Right hindlimb (tissue), 1 donor: ENCODE results near the gene MAN2A2.
"Not testable (repeated sequence)": the region's sequence is repeated elsewhere in the genome, so short reads cannot be mapped to it uniquely, and the experiment has no call there.

Experiments
- DNase-seq: peaks from one replicate; pipeline ENCODE4 v3.0.0-alpha.2; 2018

The MAN2A2 gene

DNA sequence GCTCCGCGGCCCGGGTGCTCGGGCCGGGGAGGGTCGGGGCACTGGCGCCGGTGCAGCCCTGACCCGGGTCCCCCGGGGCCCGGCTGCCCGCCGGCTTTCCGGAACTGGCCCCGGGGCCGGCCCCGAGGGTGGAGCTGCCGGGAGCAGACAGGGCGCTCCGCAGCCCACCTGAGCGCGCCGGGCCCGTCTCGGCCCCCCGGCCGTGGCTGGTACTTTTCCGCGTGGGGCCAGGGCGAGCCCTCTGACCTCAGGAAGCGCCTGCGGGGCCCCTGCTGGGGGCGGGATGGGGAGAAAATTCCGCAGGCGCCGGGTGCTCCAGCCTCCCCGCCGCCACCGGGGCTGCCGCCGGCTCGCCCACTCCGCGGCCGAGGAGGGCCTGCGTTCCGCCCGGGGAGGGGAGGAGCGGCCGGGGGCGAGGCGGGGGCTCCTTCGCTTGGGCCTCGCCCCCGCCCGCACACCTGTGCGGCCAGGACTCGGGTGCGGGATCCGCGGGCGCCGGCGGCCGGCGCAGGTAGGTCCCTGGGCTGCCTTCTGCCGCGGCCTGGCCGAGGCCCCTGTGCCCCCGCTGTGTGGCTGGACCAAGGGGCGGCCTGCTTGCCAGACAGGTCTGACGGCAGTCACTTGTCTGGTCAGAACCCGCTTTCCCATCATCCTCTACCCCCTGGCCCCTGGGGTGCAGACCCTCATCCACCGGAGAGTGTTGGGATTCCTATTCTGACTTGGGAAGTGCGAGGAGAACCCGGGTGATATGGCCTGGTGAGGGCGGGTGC lies 31.2 kb upstream of the MAN2A2 start:
- no peak for DNase-seq

DNA sequence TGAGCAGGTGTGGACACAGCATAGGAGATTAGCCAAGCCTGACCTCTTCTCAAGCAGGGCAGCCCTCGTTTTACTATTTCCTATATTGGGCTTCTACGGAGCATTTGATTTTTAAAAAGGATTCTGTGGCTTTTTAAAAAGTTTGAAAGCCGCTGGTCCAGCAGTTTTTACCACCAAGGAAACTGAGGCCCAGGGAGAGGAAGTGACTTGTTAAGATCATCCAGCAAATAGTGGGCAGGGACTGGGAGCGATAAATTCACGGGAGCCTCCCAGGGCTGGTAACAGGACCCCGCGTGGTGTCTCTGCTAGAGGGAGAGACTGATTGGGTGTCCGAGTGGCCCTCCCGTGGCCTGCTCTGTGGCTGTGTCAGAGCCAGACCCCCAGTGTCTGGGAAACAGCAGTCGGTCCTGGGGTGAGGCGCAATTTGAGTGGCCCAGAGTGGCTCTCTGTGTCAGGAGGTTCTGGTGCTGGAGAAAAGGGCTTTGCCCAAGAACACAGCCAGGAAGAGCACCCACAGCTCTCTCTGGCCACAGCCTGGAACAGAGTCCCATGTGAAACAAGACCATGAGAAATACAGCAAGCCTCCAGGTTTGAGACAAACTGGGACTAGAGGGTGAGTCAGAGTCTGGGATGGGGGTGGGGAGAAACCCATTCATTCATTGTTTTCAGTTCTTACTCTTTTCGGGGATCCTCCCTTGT lies 30.5 kb upstream of the MAN2A2 start:
- DNase-seq, result no peak

DNA sequence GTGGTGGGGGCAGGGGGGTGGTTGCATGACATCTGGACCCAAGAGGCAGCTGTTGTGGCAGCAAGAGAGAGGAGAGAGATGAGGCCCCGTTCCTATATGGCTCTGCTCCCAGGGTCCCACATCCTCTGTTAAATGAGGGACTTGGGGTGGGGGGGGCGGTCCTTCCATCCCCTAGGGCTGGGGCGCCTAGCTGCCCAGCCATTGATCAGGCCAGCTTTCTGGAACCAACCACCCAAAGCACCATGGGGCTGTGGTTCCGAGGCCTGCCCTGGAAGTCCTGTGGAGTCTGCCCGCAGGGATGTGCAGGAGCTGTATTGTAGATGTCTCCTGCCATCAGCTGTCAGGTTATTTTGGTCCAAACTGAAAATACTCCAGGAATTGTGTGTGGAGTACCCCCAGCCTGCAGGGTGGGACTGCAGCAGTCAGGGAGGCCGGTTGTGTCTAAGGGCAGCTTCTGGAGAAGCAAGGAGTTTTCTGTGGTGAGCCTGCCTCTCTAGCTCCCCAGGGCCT lies 29.6 kb upstream of the MAN2A2 start:
- no peak for DNase-seq

DNA sequence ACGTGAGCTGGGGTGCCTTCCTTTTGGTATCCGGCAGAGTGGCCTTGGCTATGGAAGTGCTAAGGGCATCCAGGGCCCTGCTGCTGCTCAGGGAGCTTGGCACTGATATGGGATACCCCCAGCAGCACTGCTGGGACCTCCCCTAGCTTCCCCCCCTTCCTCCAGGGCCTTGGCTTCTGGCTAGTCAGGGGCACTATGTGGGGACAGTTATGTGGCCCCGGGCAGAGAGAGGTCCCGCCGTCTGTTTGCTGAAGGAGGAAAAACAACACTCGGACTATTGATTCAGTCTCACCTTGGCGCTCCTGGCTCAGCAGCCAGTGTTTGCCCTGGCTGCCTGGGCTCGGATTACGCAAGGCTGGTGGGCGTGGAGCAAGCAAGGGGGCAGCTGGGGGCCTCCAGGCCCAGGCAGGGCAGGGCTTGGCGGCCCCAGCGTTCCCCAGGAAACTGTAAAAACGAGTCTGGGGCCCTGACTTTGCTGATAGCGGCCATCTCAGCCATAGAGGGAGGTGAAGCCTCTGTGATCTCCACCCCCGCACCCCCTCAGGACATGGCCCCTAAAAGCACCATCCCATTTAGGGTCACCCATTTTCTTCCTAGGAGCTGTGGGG lies 29.0 kb upstream of the MAN2A2 start:
- DNase-seq, result no peak

DNA sequence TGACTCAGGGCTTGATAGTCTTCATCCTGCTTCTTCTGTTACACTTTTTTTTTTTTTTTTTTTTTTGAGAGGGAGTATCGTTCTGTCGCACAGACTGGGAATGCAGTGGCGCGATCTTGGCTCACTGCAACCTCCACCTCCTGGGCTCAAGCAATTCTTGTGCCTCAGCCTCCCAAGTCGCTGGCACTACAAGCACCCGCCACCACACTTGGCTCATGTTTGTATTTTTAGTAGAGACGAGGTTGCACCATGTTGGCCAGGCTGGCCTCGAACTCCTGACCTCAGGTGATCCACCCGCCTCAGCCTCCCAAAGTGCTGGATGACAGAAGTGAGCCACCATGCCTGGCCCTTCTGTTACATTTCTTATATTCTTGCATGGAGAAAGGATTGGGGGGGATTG lies 28.1 kb upstream of the MAN2A2 start:
- DNase-seq, result not testable (repeated sequence)

DNA sequence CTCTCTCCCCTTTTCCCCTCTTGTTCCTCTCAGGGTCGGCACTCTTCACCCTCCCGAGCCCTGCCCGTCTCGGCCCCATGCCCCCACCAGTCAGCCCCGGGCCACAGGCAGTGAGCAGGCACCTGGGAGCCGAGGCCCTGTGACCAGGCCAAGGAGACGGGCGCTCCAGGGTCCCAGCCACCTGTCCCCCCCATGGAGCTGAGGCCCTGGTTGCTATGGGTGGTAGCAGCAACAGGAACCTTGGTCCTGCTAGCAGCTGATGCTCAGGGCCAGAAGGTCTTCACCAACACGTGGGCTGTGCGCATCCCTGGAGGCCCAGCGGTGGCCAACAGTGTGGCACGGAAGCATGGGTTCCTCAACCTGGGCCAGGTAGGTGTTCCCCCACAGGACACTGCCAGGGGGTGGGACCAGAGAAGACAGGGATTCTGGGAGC lies 27.5 kb upstream of the MAN2A2 start:
- DNase-seq, result no peak

DNA sequence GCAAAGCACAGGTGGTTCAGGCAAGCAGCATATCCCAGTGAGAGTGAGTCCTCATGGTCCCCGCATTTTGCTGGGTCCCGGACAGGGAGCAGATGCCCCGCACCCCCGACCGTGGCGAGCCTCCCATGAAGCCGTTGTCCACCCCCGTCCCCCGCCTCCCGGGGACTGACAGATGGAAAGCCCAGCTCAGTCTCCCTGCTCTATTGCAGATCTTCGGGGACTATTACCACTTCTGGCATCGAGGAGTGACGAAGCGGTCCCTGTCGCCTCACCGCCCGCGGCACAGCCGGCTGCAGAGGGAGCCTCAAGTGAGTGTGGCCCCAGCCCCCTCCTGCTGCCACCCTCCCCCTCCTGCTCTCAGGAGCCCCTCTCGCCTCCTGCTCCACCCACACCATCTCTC lies 27.1 kb upstream of the MAN2A2 start:
- DNase-seq, result no peak

DNA sequence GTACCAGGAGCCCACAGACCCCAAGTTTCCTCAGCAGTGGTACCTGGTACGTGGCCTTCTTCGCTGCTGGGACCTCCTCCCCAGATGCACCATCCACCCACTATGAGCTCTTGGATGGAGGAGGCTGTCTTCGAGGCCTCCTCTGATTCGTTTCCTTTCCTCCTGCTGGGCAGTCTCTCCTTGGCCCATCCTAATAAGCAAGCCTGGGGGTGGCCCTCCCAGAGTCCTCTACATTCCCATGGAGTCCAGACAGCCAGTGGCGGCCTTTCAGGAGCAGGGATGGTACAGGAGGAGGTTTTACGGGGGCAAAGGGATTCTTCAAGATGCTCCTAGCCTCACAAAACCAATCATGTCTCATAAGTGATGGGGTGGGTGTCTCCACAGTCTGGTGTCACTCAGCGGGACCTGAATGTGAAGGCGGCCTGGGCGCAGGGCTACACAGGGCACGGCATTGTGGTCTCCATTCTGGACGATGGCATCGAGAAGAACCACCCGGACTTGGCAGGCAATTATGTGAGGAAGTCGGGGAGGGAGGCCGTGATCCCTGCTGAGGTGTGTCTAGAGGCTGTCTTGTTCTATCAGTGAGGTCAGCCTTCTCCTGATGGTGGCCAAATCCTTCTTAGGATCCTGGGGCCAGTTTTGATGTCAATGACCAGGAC lies 26.5 kb upstream of the MAN2A2 start:
- no peak for DNase-seq

DNA sequence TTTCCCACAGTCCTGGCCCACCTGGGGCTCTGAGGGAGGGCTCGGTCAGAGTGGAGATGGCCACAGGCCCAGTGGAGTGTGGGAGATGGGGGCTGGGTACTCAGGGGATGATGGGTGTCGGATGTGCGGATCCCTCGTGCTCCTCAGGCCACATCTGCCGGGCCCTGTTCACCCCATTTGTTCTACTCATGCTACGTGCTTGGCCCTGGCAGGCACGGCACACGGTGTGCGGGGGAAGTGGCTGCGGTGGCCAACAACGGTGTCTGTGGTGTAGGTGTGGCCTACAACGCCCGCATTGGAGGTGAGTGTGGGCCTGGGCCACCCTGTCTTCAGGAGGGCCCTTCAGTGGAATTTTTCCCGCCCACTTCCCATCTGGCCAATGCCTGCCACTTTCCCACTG lies 25.8 kb upstream of the MAN2A2 start:
- DNase-seq, result no peak

DNA sequence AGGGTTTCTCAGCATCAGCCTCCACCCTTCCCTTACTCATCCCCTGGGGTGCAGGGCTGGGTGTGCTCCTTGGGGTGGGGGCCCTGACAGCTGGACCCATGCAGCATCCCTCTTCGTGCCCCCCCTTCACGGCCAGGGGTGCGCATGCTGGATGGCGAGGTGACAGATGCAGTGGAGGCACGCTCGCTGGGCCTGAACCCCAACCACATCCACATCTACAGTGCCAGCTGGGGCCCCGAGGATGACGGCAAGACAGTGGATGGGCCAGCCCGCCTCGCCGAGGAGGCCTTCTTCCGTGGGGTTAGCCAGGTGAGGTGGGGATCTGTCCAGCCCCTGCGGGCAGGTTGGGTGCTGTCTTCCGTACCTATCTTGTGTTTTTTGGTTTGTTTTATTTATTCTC lies 25.1 kb upstream of the MAN2A2 start:
- no peak for DNase-seq

DNA sequence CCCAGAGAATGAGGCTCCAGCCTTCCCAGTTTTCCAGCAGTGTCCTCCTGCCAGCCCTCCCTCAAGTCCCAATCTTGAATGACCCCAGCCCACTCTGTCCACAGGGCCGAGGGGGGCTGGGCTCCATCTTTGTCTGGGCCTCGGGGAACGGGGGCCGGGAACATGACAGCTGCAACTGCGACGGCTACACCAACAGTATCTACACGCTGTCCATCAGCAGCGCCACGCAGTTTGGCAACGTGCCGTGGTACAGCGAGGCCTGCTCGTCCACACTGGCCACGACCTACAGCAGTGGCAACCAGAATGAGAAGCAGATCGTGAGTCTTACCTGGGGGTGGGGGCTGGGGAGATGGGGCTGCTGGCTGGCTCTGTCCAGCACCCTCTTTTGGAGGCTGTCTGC lies 24.4 kb upstream of the MAN2A2 start:
- no peak for DNase-seq

DNA sequence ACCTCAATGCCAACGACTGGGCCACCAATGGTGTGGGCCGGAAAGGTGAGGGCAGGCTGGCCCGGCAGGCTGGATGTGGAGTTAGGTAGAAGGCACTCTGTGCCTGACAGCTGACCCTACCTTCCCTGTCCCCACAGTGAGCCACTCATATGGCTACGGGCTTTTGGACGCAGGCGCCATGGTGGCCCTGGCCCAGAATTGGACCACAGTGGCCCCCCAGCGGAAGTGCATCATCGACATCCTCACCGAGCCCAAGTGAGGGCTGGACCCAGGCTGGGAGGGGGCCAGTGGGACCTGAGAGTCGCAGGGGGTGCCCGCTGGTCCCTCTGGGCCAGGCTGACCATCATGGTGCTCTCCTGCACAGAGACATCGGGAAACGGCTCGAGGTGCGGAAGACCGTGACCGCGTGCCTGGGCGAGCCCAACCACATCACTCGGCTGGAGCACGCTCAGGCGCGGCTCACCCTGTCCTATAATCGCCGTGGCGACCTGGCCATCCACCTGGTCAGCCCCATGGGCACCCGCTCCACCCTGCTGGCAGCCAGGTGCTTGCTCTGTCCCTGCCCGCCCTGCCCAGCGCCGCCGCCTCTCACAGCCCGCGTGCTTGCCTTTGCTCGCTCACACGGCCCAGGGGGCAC lies 23.3 kb upstream of the MAN2A2 start:
- DNase-seq, result no peak

DNA sequence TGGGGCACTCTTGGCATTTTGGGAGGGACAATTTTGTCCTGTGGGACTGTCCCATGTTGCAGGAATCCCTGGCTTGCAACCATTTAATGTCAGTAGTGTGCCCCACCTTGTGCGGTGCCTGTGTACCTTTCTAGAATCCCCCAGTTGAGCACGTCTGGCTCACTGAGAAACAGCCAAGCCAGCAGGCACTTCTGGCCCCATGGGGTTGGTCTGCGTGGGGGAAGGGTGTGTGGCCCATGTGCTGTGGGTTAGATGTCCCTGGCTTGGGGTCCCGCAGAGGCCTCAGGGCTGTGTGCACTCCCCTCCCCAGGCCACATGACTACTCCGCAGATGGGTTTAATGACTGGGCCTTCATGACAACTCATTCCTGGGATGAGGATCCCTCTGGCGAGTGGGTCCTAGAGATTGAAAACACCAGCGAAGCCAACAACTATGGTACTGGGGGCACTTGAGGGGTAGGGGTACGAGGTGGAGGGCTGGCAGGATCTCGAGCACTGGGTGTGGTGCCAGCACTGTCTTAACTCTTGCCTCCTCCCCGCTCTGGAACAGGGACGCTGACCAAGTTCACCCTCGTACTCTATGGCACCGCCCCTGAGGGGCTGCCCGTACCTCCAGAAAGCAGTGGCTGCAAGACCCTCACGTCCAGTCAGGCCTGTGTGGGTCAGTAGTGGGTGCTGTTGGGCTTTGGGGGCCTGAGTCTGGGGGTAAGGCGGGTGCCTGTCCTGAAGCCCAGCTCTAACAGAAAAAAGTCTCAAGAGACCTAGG lies 22.5 kb upstream of the MAN2A2 start:
- no peak for DNase-seq

DNA sequence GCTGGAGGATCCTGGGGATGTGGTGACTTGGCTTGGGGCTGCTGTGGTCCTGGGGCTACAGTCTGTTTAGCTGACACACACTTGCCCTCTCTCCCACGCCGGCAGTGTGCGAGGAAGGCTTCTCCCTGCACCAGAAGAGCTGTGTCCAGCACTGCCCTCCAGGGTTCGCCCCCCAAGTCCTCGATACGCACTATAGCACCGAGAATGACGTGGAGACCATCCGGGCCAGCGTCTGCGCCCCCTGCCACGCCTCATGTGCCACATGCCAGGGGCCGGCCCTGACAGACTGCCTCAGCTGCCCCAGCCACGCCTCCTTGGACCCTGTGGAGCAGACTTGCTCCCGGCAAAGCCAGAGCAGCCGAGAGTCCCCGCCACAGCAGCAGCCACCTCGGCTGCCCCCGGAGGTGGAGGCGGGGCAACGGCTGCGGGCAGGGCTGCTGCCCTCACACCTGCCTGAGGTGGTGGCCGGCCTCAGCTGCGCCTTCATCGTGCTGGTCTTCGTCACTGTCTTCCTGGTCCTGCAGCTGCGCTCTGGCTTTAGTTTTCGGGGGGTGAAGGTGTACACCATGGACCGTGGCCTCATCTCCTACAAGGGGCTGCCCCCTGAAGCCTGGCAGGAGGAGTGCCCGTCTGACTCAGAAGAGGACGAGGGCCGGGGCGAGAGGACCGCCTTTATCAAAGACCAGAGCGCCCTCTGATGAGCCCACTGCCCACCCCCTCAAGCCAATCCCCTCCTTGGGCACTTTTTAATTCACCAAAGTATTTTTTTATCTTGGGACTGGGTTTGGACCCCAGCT lies 21.7 kb upstream of the MAN2A2 start:
- DNase-seq, result no peak

DNA sequence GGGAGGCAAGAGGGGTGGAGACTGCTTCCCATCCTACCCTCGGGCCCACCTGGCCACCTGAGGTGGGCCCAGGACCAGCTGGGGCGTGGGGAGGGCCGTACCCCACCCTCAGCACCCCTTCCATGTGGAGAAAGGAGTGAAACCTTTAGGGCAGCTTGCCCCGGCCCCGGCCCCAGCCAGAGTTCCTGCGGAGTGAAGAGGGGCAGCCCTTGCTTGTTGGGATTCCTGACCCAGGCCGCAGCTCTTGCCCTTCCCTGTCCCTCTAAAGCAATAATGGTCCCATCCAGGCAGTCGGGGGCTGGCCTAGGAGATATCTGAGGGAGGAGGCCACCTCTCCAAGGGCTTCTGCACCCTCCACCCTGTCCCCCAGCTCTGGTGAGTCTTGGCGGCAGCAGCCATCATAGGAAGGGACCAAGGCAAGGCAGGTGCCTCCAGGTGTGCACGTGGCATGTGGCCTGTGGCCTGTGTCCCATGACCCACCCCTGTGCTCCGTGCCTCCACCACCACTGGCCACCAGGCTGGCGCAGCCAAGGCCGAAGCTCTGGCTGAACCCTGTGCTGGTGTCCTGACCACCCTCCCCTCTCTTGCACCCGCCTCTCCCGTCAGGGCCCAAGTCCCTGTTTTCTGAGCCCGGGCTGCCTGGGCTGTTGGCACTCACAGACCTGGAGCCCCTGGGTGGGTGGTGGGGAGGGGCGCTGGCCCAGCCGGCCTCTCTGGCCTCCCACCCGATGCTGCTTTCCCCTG lies 21.0 kb upstream of the MAN2A2 start:
- DNase-seq, result no peak

DNA sequence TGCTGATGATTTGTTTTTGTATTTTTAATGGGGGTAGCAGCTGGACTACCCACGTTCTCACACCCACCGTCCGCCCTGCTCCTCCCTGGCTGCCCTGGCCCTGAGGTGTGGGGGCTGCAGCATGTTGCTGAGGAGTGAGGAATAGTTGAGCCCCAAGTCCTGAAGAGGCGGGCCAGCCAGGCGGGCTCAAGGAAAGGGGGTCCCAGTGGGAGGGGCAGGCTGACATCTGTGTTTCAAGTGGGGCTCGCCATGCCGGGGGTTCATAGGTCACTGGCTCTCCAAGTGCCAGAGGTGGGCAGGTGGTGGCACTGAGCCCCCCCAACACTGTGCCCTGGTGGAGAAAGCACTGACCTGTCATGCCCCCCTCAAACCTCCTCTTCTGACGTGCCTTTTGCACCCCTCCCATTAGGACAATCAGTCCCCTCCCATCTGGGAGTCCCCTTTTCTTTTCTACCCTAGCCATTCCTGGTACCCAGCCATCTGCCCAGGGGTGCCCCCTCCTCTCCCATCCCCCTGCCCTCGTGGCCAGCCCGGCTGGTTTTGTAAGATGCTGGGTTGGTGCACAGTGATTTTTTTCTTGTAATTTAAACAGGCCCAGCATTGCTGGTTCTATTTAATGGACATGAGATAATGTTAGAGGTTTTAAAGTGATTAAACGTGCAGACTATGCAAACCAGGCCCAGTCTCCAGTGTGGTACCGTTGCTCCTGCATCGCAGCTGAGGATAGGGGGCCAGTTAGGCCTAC lies 20.1 kb upstream of the MAN2A2 start:
- no peak for DNase-seq

DNA sequence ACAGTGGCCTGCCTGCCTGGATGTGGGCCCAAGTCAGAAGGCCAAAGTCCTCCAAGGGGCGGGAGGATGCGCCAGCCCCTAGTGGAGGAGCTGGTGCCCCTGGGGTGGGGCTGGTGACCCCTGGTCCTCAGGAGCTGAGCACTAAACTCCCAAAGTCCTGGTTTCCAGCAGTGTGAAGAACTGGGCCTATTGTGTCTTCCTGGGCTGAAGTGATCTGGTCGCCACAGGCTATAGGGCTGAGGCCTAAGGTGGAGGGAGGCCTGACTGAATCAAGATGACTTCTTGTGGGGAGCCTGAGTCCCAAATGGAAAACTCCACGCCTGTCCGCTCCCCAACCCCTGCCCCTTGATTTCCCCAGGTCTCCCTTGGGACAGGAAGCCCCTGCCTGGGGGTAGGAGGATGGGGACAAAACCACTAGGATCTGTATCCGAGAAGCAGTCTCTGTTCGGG lies 19.6 kb upstream of the MAN2A2 start:
- no peak for DNase-seq

DNA sequence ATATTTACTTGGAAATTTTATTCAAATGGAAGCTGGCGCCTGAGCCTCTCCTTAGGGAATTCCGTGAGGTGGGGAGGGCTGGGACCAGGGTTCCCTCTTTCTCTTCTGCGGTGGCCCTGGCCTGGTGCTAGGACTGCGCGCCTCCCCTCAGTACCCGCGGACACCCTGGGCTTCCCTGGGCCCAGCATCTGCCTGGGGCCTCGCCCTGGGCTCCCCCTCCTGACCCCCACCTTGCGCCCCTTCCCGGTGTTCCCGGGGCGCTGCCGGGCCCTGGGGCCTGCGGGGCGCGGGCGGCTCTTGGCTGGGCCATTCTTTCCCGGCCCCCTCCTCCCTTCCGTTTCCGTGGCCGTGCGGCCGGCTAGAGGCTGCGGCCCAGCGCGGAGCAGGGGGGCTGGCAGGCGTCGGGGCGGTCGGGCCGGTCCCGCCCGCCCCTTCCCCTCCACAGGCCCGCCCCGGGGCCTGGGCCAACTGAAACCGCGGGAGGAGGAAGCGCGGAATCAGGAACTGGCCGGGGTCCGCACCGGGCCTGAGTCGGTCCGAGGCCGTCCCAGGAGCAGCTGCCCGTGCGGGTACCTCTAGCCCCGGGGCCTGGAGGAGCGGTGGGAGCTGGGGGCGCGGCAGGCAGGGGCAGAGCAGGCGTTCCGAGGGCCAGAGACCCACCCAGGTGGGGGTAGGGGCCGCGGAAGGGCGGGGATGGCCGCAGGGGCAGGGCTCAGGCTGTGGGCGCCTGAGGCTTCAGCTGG lies 19.0 kb upstream of the MAN2A2 start, which contains the start of gene FES:
FES (plus strand) TSS at position 529 of the 743 bp plus-strand sequence. CDS start 542 bp downstream, outside the sequence.
- peak; percentile 87 for DNase-seq
